Osteocyte (in vitro differentiated cells): Measurements from ENCODE around the gene SAPCD2. TPM values are rescaled to one million over a fixed set of nuclear protein-coding genes. Genes with fewer than 3 reads are reported as not detected.

ENCODE experiments used
- DNase-seq: peaks from one replicate; pipeline ENCODE4 v3.0.0; 2021; ENCODE audit warnings: mixed read lengths; ENCODE audit not compliant: unreplicated experiment; ENCODE audit errors: extremely low spot score
- H3K27ac Mint-ChIP-seq: one replicate; pipeline ENCODE4 v1.8.0; 2021; ENCODE audit warnings: mild to moderate bottlenecking, mixed read lengths; ENCODE audit not compliant: unreplicated experiment
- H3K27me3 Mint-ChIP-seq: one replicate; pipeline ENCODE4 v1.8.0; 2021; ENCODE audit warnings: mixed read lengths; ENCODE audit not compliant: unreplicated experiment
- H3K36me3 Mint-ChIP-seq: one replicate; pipeline ENCODE4 v1.8.0; 2021; ENCODE audit warnings: mixed read lengths; ENCODE audit not compliant: unreplicated experiment
- H3K4me1 Mint-ChIP-seq: one replicate; pipeline ENCODE4 v1.8.0; 2021; ENCODE audit warnings: mixed read lengths; ENCODE audit not compliant: unreplicated experiment
- H3K4me3 Mint-ChIP-seq: one replicate; pipeline ENCODE4 v1.8.0; 2021; ENCODE audit warnings: mild to moderate bottlenecking, moderate library complexity, mixed read lengths; ENCODE audit not compliant: unreplicated experiment
- H3K9me3 Mint-ChIP-seq: one replicate; pipeline ENCODE4 v1.8.0; 2021; ENCODE audit warnings: mixed read lengths; ENCODE audit not compliant: unreplicated experiment
- total RNA-seq: library from RNA; stranded (reverse); gene quantifications from 2 replicates; pipeline ENCODE4 v1.2.1, GENCODE V29; 2021
- TF ChIP-seq, protein P1 (sequence below): fragments of 200-600 bp; sonication (generic); IDR thresholded peaks from 2 replicates; pipeline ENCODE4 v1.5.0; 2021; ENCODE audit warnings: antibody characterized with exemption, mild to moderate bottlenecking, moderate library complexity

Gene SAPCD2
- total RNA-seq, 1 donor from 2014 or later = 3.1 TPM

DNA sequence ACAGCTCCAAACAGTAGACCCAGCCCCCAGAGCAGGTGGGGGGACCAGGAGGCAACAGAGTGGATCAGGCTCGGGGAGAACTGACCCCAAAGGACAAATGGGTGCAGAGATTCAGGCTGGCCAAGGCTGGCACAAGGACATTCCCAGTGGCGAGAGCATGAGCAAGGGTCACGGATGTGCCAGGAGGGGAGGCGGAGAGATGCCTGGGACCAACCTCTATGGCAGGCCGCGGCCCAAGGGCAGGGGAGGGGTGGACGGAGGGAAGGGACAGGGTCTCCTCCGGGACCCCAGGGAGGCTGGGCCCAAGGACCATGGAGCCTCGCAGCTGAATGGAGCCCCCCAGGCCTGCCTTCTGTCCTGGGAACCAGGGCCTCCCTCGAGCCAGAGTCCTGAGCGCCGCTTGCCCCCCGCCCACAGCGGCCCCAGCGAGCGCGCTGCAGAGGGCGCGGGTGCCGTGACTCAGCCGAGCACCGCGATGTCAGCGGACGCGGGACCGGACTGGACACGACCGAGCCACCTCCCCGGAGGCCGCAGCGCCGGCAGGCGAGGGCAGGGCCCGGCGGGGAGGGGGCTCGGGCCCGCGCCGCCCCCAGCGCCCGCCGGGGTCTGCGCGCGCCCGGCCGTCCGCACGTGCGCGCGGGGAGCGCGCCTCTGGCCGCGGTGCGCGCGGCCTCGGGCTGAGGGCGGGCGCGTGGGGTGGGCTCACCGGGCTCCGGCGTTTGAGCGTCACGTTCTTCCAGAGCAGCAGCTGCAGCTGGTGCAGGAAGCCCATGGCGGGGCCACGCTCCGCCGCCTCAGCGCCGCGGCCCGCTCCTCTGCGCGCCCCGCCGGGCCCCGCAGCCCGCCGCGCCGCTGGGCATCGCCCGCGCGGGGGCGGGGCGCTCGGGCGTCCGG lies 42.7 kb downstream of the SAPCD2 start, which contains the start of gene ABCA2:
Gene ABCA2, minus strand, starts transcription at position 869 of the 894 bp plus-strand sequence. Its CDS starts 97 bp downstream, at position 772.
- H3K27me3 Mint-ChIP-seq = no peaks in the 10 kb centered on the region
- peak within 1 kb of the TSS; percentile 7 for H3K27ac Mint-ChIP-seq
- no peaks in the 10 kb centered on the region for H3K36me3 Mint-ChIP-seq
- no peaks in the 10 kb centered on the region for H3K9me3 Mint-ChIP-seq
- peak within 1 kb of the TSS; percentile 77 for H3K4me3 Mint-ChIP-seq
- H3K4me1 Mint-ChIP-seq = peaks cover 12% of the 10 kb centered on the region
- TF ChIP-seq, protein P1, sequence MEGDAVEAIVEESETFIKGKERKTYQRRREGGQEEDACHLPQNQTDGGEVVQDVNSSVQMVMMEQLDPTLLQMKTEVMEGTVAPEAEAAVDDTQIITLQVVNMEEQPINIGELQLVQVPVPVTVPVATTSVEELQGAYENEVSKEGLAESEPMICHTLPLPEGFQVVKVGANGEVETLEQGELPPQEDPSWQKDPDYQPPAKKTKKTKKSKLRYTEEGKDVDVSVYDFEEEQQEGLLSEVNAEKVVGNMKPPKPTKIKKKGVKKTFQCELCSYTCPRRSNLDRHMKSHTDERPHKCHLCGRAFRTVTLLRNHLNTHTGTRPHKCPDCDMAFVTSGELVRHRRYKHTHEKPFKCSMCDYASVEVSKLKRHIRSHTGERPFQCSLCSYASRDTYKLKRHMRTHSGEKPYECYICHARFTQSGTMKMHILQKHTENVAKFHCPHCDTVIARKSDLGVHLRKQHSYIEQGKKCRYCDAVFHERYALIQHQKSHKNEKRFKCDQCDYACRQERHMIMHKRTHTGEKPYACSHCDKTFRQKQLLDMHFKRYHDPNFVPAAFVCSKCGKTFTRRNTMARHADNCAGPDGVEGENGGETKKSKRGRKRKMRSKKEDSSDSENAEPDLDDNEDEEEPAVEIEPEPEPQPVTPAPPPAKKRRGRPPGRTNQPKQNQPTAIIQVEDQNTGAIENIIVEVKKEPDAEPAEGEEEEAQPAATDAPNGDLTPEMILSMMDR = no peak
- no peak for DNase-seq

DNA sequence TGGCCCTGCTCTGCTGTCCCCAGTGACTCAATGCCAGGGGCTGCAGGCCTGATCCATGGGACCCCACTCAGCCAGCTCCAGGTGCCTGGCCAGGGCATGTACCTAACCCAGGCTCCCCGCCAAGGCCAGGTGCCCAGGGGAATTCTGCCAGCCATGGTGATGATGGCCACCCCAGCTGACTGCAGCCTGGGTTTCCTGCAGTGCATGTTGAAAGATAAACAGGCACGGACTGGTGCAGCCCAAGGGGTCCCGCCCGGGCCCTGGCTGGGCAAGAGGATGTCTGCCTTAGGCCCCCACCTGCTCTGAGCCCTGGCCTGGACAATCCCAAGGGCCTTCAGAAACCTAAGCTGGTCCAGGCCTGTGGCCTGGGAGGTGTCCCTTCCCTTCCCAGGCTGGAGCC lies 43.5 kb downstream of the SAPCD2 start:
- Mint-ChIP-seq H3K4me1 (peaks cover 12% of the 10 kb centered on the region), H3K27ac (no peak overlapping the region), H3K36me3 (no peaks in the 10 kb centered on the region), H3K4me3 (peak overlapping the region; percentile 77), H3K27me3 (no peaks in the 10 kb centered on the region), H3K9me3 (no peaks in the 10 kb centered on the region)
- TF ChIP-seq, protein P1 = no peak
- DNase-seq = no peak

DNA sequence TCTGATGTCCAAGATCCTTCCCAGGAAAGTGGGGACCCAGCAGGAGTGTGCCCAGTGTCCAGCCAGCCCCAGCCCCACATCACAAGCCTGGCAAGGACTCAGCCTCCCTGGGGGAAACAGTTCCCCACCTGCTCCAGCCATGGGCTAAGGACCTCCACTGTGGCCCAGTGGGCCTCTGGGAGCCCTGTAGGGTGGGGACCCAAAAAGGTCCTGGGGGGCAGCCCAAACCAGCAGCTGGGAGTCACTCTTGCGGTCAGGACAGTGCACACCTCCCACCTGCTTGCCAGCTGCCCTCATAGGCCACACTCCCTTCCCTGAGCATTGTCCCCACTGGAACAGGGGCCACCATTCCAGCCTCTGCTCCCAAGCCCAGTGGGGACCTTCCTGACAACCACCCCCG lies 44.0 kb downstream of the SAPCD2 start:
- Mint-ChIP-seq H3K27me3 (no peaks in the 10 kb centered on the region), H3K4me3 (peak overlapping the region; percentile 35)

DNA sequence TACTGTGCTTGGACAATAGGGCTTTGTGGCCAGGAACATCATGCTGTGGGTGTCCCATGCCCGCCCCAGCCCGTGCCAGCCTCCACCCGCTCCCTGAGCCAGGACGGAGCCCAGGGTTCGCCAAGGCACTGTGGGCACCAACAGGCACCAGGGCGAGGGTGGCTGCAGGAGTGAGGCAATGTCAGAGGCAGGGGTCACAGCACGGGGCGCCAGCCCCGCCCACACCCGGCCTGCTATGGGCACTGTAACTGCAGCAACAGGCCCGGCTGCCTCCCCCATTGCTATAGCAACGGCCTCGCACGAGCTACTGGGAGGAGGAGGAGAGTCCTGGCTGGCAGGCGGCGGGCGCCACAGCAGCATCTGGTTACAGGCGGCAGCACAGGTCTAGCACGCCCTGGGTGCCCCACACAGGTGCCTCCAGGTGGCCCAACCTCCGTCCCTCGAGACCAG lies 44.8 kb downstream of the SAPCD2 start:
- H3K4me3 Mint-ChIP-seq = no peak overlapping the region
- H3K27me3 Mint-ChIP-seq = no peaks in the 10 kb centered on the region
- DNase-seq = no peak
- no peak overlapping the region for H3K27ac Mint-ChIP-seq
- TF ChIP-seq, protein P1 = no peak
- H3K9me3 Mint-ChIP-seq = no peaks in the 10 kb centered on the region
- H3K4me1 Mint-ChIP-seq = peaks cover 12% of the 10 kb centered on the region
- H3K36me3 Mint-ChIP-seq = no peaks in the 10 kb centered on the region

More for the DNA sequence above, 44.0 kb downstream of the SAPCD2 start:
- H3K4me1 Mint-ChIP-seq = peaks cover 12% of the 10 kb centered on the region
- H3K36me3 Mint-ChIP-seq = no peaks in the 10 kb centered on the region
- no peak overlapping the region for H3K27ac Mint-ChIP-seq
- H3K9me3 Mint-ChIP-seq = no peaks in the 10 kb centered on the region
- DNase-seq = no peak
- TF ChIP-seq, protein P1 = no peak

DNA sequence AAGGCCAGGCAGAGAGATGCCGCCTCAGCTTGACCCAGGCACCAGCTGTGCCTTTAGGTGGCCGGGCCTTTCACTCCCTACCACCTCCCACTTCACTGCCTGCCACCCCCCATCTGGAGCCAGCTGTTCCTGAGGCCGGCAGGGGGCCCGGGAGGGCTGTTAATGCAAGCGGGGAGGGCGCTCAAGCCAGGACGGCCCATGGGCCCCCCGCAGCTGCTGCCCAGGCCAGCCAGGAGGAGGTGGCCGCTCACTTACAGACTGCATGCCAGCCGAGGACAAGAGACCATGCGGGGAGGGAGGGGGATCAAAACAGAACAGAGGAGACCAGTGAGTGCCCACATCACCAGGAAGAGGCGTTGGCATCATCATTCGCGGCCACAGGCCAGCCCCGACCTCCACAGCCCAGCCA lies 46.8 kb downstream of the SAPCD2 start:
- H3K9me3 Mint-ChIP-seq = no peaks in the 10 kb centered on the region
- H3K4me1 Mint-ChIP-seq = peaks cover 8% of the 10 kb centered on the region
- no peak overlapping the region for H3K27ac Mint-ChIP-seq
- no peak overlapping the region for H3K4me3 Mint-ChIP-seq
- no peaks in the 10 kb centered on the region for H3K27me3 Mint-ChIP-seq
- TF ChIP-seq, protein P1 = no peak
- DNase-seq = no peak
- H3K36me3 Mint-ChIP-seq = peaks cover 2% of the 10 kb centered on the region
